ENCODE data around the gene PRR7.

PRR7 gene

DNA sequence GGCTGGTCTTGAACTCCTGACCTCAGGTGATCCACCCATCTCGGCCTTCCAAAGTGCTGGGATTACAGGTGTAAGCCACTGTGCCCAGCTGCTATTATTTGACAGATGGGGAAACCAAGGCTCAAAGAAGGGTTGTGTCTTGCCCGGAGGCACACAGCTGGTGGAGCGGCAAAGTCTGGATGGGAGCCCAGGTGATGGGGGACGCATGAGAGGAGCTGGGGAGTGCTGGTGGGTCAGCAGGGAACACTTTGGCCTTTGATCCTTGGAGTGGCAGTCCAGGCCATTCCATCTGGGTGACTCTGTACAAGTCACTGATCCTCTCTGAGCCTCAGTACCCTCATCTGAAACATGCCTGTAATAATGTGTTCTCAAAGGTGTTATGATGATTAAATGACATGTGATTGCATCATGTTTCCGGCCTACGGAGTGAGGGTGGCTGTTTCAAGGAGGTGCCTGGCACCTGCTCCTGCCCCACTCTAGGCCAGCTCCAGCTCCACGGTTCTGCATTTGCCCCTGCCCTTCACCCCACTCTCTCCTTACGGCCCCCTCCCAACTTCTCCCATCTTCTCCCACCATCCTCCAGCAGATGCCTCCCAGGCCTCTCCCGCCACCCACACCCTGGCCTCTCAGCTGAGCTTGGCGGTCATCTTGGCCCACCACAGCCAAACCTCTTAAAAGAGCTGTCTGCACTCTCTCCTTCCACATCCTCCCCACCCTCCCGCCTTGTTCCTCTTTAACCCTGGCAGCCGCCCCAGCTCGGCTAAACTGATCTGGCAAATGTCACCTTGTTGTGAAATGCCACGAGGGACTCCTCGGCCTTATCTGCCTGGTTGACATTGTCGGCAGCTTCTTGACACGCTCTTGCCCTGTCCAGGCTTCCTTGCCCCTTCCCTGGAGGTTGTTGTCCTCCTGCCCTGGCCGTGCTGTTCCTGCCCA is 32.4 kb downstream of the PRR7 start:
- Histone ChIP-seq H3K4me2 (ENCODE audit: low read length) (peak overlapping the region; percentile 30), H3K4me1 (ENCODE audit: control insufficient read depth, low read length) (peaks cover 46% of the 10 kb centered on the region), H3K9me2 (replicated peaks; ENCODE audit: control insufficient read depth, low read length) (no peaks in the 10 kb centered on the region), H3K36me3 (ENCODE audit: control insufficient read depth, low read length) (no peaks in the 10 kb centered on the region), H3K27me3 (ENCODE audit: control insufficient read depth, low read length) (no peaks in the 10 kb centered on the region), H3K27ac (ENCODE audit: low read depth, low read length) (peak overlapping the region; percentile 37), H3K9me3 (ENCODE audit: control insufficient read depth, insufficient read depth, low read length) (no peaks in the 10 kb centered on the region), H3K4me3 (ENCODE audit: low read length) (no peak overlapping the region), H3F3A (ENCODE audit: control insufficient read depth, insufficient read depth) (peaks cover 12% of the 10 kb centered on the region; the same call in 1 of the 2 replicates), H3K79me2 (ENCODE audit: control insufficient read depth, low read length) (no peaks in the 10 kb centered on the region), H4K20me1 (ENCODE audit: control insufficient read depth, insufficient read depth, low read depth, low read length) (no peaks in the 10 kb centered on the region)
- TF ChIP-seq CTCF (IDR thresholded peaks at IDR 0.05; ENCODE audit: low read depth, low read length, poor library complexity, severe bottlenecking) (no peak), EZH2phosphoT487 (IDR thresholded peaks at IDR 0.05; ENCODE audit: borderline replicate concordance, low read length) (no peak)

- Histone ChIP-seq H3K4me2 (ENCODE audit: low read length) (no peak overlapping the region), H3K27ac (ENCODE audit: low read depth, low read length) (peak overlapping the region; percentile 37; the same call in 1 of the 2 replicates), H3K9me3 (ENCODE audit: control insufficient read depth, insufficient read depth, low read length) (no peaks in the 10 kb centered on the region), H3K4me1 (ENCODE audit: control insufficient read depth, low read length) (peaks cover 39% of the 10 kb centered on the region), H3K4me3 (ENCODE audit: low read length) (no peak overlapping the region), H3K9me2 (replicated peaks; ENCODE audit: control insufficient read depth, low read length) (no peaks in the 10 kb centered on the region), H3K79me2 (ENCODE audit: control insufficient read depth, low read length) (no peaks in the 10 kb centered on the region), H4K20me1 (ENCODE audit: control insufficient read depth, insufficient read depth, low read depth, low read length) (no peaks in the 10 kb centered on the region), H3F3A (ENCODE audit: control insufficient read depth, insufficient read depth) (peaks cover 12% of the 10 kb centered on the region; the same call in 1 of the 2 replicates), H3K36me3 (ENCODE audit: control insufficient read depth, low read length) (no peaks in the 10 kb centered on the region), H3K27me3 (ENCODE audit: control insufficient read depth, low read length) (no peaks in the 10 kb centered on the region)
- TF ChIP-seq CTCF (IDR thresholded peaks at IDR 0.05; ENCODE audit: low read depth, low read length, poor library complexity, severe bottlenecking) (no peak), EZH2phosphoT487 (IDR thresholded peaks at IDR 0.05; ENCODE audit: borderline replicate concordance, low read length) (no peak)
Observed at GRCh38 chr5:177479774-177480173, 33.2 kb downstream of the PRR7 start.

GRCh38 chr5:177482359-177482795 is 35.8 kb downstream of the PRR7 start:
- Histone ChIP-seq H3K9me2 (replicated peaks; ENCODE audit: control insufficient read depth, low read length) (no peaks in the 10 kb centered on the region), H4K20me1 (ENCODE audit: control insufficient read depth, insufficient read depth, low read depth, low read length) (no peaks in the 10 kb centered on the region), H3K36me3 (ENCODE audit: control insufficient read depth, low read length) (peaks cover 3% of the 10 kb centered on the region; the same call in 1 of the 2 replicates), H3K27me3 (ENCODE audit: control insufficient read depth, low read length) (no peaks in the 10 kb centered on the region), H3K4me3 (ENCODE audit: low read length) (no peak overlapping the region), H3K4me1 (ENCODE audit: control insufficient read depth, low read length) (peaks cover 27% of the 10 kb centered on the region), H3F3A (ENCODE audit: control insufficient read depth, insufficient read depth) (peaks cover 7% of the 10 kb centered on the region; the same call in 1 of the 2 replicates), H3K9me3 (ENCODE audit: control insufficient read depth, insufficient read depth, low read length) (no peaks in the 10 kb centered on the region), H3K27ac (ENCODE audit: low read depth, low read length) (no peak overlapping the region), H3K4me2 (ENCODE audit: low read length) (no peak overlapping the region), H3K79me2 (ENCODE audit: control insufficient read depth, low read length) (no peaks in the 10 kb centered on the region)
- TF ChIP-seq CTCF (IDR thresholded peaks at IDR 0.05; ENCODE audit: low read depth, low read length, poor library complexity, severe bottlenecking) (no peak), EZH2phosphoT487 (IDR thresholded peaks at IDR 0.05; ENCODE audit: borderline replicate concordance, low read length) (no peak)

Data from DOHH2 (cell line).